Activated CD4-positive, alpha-beta memory T cell treated with anti-CD3 and anti-CD28 coated beads for 36 hours (primary cell): ENCODE measurements around the gene CCDC3. TPM values are rescaled to one million over a fixed set of nuclear protein-coding genes. Genes with fewer than 3 reads are reported as not detected.

Experiments used
- CTCF ChIA-PET: fragments of 350-600 bp; sonication (Branson Sonifier 250); formaldehyde crosslinking; loops from one replicate; lab custom pipeline; 2021; ENCODE audit warnings: antibody characterized with exemption, inconsistent platforms; lab: Charles Lee
- POLR2A ChIA-PET: fragments of 350-600 bp; sonication (Branson Sonifier 250); formaldehyde crosslinking; loops from one replicate; lab custom pipeline; 2021; ENCODE audit warnings: antibody characterized with exemption; lab: Charles Lee
- DNase-seq: peaks from one replicate; pipeline ENCODE4 v3.0.0-alpha.2; 2020
- H3K27ac Mint-ChIP-seq: one replicate; pipeline ENCODE4 v1.8.0; 2021; ENCODE audit warnings: mixed read lengths
- H3K27me3 Mint-ChIP-seq: one replicate; pipeline ENCODE4 v1.8.0; 2021; ENCODE audit warnings: mixed read lengths
- H3K36me3 Mint-ChIP-seq: one replicate; pipeline ENCODE4 v1.8.0; 2021; ENCODE audit warnings: mixed read lengths
- H3K4me1 Mint-ChIP-seq: one replicate; pipeline ENCODE4 v1.8.0; 2021; ENCODE audit warnings: low read depth, mixed read lengths
- H3K4me3 Mint-ChIP-seq: one replicate; pipeline ENCODE4 v1.8.0; 2021; ENCODE audit warnings: mild to moderate bottlenecking, mixed read lengths
- H3K9me3 Mint-ChIP-seq: one replicate; pipeline ENCODE4 v1.8.0; 2021; ENCODE audit warnings: mixed read lengths
- intact Hi-C: fragments of 100-400 bp; cut with micrococcal nuclease; formaldehyde crosslinking; loops from one replicate; pipeline ENCODE4 v1.15.1; 2023
- total RNA-seq, 2 experiments: library from RNA; stranded (reverse); gene quantifications; one replicate each; pipeline ENCODE4 v1.2.3, GENCODE V29; 2021

CCDC3 gene
- total RNA-seq, 2 experiments from 2014 or later = 0.34 to 0.45 TPM

GRCh38 chr10:12910835-12911234 is 90.7 kb downstream of the CCDC3 start:
- ChIA-PET POLR2A (no interaction called here), CTCF (no interaction called here)
- Mint-ChIP-seq H3K4me1 (peaks cover 5% of the 10 kb centered on the region), H3K4me3 (no peak overlapping the region), H3K36me3 (no peaks in the 10 kb centered on the region), H3K27ac (no peak overlapping the region), H3K27me3 (peaks cover 22% of the 10 kb centered on the region), H3K9me3 (peaks cover 4% of the 10 kb centered on the region)
- intact Hi-C loops = no loop called here
- no peak for DNase-seq

GRCh38 chr10:12909836-12910185 is 91.7 kb downstream of the CCDC3 start:
- Mint-ChIP-seq H3K4me1 (peaks cover 5% of the 10 kb centered on the region), H3K27ac (no peak overlapping the region), H3K27me3 (peaks cover 18% of the 10 kb centered on the region), H3K9me3 (peaks cover 4% of the 10 kb centered on the region), H3K4me3 (no peak overlapping the region), H3K36me3 (no peaks in the 10 kb centered on the region)
- CTCF ChIA-PET = interaction anchor here (1.0 kb wide), 1 partner anchor 165 kb away, joined by 3 read pairs; no protein-coding TSS in a partner anchor
- POLR2A ChIA-PET = no interaction called here
- no peak for DNase-seq
- intact Hi-C loops = no loop called here

DNA sequence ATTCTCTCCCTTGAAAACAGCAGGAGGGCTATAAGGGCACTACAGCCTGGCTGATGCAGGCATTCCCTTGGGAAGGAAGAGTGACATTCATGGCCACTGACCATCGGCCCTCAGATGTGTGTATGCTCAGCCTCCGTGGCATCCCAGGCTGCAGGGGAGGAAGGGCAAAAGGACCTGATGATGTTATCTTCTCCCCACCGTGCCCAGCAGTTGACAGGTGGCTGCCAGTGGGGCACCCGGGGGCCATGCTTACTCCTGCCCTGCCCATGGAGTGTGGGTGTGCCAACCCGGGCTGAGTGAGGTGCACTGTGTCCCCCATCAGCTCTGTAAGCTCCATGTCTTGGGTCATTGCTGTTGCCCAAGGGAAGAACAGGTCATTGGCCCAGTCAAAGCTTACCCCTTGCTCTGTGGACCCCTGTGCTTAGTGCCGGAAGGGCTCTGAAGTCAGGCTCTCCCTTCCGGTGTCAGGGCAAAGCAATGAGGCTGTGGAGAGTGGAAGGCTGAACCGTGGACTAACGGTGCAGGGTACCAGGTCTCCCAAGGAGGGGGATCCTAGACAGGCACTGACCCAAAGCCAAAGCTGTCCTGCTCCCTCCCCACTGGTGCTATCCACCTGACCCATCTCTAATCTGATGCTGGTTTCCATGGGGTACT is 92.2 kb downstream of the CCDC3 start:
- Mint-ChIP-seq H3K27me3 (peaks cover 18% of the 10 kb centered on the region), H3K27ac (no peak overlapping the region), H3K9me3 (peaks cover 4% of the 10 kb centered on the region), H3K36me3 (no peaks in the 10 kb centered on the region), H3K4me1 (peaks cover 3% of the 10 kb centered on the region), H3K4me3 (no peak overlapping the region)
- POLR2A ChIA-PET = no interaction called here
- intact Hi-C loops = no loop called here
- no peak for DNase-seq
- CTCF ChIA-PET = interaction anchor here (1.0 kb wide), 1 partner anchor 166 kb away, joined by 3 read pairs; no protein-coding TSS in a partner anchor

GRCh38 chr10:12908773-12909172 is 92.7 kb downstream of the CCDC3 start:
- peaks cover 4% of the 10 kb centered on the region for H3K9me3 Mint-ChIP-seq
- H3K27me3 Mint-ChIP-seq = peaks cover 18% of the 10 kb centered on the region
- no peaks in the 10 kb centered on the region for H3K36me3 Mint-ChIP-seq
- no peak overlapping the region for H3K27ac Mint-ChIP-seq
- ChIA-PET CTCF (interaction anchor here (1.0 kb wide), 1 partner anchor 166 kb away, joined by 3 read pairs; no protein-coding TSS in a partner anchor), POLR2A (no interaction called here)
- intact Hi-C loops = no loop called here
- no peaks in the 10 kb centered on the region for H3K4me1 Mint-ChIP-seq
- no peak overlapping the region for H3K4me3 Mint-ChIP-seq
- no peak for DNase-seq

DNA sequence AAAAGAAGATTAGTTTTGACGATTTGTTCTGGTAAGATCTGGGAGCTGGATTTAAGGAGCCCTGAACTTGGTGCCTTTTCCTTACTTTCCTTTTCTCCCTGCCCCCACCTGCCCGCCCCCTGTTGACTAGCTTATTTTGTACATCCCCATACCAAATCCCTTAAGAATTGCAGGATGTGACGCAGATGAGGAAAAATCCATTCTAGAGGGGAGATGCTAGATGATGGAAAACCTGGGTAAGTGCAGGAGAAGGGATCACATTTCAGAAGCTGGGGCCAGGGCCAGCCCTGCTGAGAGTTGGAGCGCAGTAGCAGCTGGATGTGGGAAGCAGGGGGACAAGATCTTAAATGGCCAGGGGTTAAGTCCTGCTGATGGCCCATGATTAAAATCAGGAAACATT is 93.9 kb downstream of the CCDC3 start:
- Mint-ChIP-seq H3K9me3 (peaks cover 4% of the 10 kb centered on the region), H3K27me3 (peaks cover 17% of the 10 kb centered on the region), H3K4me3 (no peak overlapping the region), H3K27ac (no peak overlapping the region), H3K4me1 (no peaks in the 10 kb centered on the region), H3K36me3 (no peaks in the 10 kb centered on the region)
- ChIA-PET CTCF (no interaction called here), POLR2A (no interaction called here)
- intact Hi-C loops = no loop called here
- DNase-seq = no peak

- intact Hi-C loops = no loop called here
- H3K27ac Mint-ChIP-seq = no peak overlapping the region
- H3K4me1 Mint-ChIP-seq = no peaks in the 10 kb centered on the region
- H3K4me3 Mint-ChIP-seq = no peak overlapping the region
- ChIA-PET CTCF (interaction anchor here (0.7 to 6.9 kb wide), 2 partner anchors 59 to 195 kb away, joined by 3 to 85 read pairs; no protein-coding TSS in a partner anchor), POLR2A (no interaction called here)
- H3K9me3 Mint-ChIP-seq = no peaks in the 10 kb centered on the region
- H3K36me3 Mint-ChIP-seq = no peaks in the 10 kb centered on the region
- H3K27me3 Mint-ChIP-seq = peaks cover 22% of the 10 kb centered on the region
- DNase-seq = no peak
These were observed 95.4 kb downstream of the CCDC3 start for GRCh38 chr10:12906051-12906541.

DNA sequence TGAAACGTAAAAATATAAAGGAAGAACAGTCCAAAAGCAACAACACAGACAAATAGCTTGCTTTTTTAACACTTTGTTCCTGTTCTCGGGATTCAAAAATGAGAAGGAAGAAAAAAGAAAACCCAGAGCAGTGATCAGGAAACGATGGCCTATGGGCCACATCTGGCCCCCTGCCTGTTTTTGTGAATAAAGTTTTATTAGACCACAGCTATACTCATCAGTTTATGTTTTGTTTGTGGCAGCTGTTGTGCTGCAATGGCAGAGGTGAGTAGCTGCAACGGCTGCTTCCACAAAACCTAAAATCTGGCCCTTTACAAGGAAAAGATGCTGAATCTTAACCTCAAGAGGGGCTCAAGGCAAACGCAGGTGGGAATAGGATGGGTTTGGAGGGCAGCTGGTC is 96.4 kb downstream of the CCDC3 start:
- Mint-ChIP-seq H3K27me3 (peaks cover 19% of the 10 kb centered on the region), H3K36me3 (no peaks in the 10 kb centered on the region), H3K4me3 (no peak overlapping the region), H3K4me1 (no peaks in the 10 kb centered on the region), H3K9me3 (no peaks in the 10 kb centered on the region), H3K27ac (no peak overlapping the region)
- ChIA-PET POLR2A (interaction anchor here (0.6 kb wide), 1 partner anchor 49 kb away, joined by 3 read pairs; no protein-coding TSS in a partner anchor), CTCF (interaction anchor here (1.4 to 6.9 kb wide), 3 partner anchors 169 to 249 kb away, joined by 5 to 85 read pairs (median 5); no protein-coding TSS in a partner anchor)
- intact Hi-C loops = no loop called here
- DNase-seq = no peak

GRCh38 chr10:12902851-12903358 is 98.6 kb downstream of the CCDC3 start:
- Mint-ChIP-seq H3K4me3 (no peak overlapping the region), H3K4me1 (no peaks in the 10 kb centered on the region), H3K27me3 (peaks cover 17% of the 10 kb centered on the region), H3K36me3 (no peaks in the 10 kb centered on the region), H3K27ac (no peak overlapping the region), H3K9me3 (no peaks in the 10 kb centered on the region)
- no peak for DNase-seq
- intact Hi-C loops = loop anchor here (1.0 to 5.0 kb wide), 3 partner anchors 169 to 196 kb away; no protein-coding TSS in a partner anchor
- ChIA-PET CTCF (interaction anchor here (0.5 to 6.9 kb wide), 19 partner anchors 22 to 707 kb away, joined by 3 to 85 read pairs (median 4); partner anchors contain the start of gene CDC123), POLR2A (no interaction called here)

DNA sequence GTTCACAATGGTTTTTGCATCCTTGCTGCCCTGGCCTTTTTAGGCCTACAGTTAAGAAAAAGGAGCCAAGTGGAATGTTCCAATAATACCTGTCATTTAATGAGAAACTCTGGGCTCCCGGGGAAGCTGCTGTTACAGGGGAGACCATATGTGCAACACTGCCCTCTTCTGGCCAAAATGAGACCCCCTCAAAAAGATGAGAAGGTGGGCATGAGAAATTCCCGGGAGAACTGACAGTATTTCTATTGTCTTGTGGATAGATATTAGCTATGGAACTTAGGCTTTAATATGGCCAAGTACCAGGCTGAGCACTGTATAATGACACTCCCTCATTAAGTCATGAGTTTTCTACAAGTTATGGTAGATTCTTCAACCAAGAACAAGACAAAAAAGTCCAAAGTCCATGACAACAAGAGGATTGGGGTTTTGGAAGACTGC is 99.4 kb downstream of the CCDC3 start:
- Mint-ChIP-seq H3K4me1 (no peaks in the 10 kb centered on the region), H3K4me3 (no peak overlapping the region), H3K27ac (no peak overlapping the region), H3K27me3 (peaks cover 16% of the 10 kb centered on the region), H3K36me3 (no peaks in the 10 kb centered on the region), H3K9me3 (no peaks in the 10 kb centered on the region)
- intact Hi-C loops = loop anchor here (1.0 to 5.0 kb wide), 3 partner anchors 170 to 195 kb away; no protein-coding TSS in a partner anchor
- CTCF ChIA-PET = interaction anchor here (0.5 to 6.9 kb wide), 34 partner anchors 9 to 755 kb away, joined by 3 to 85 read pairs (median 3); partner anchors contain the start of genes CDC123 and OPTN
- peak; percentile 57 for DNase-seq
- POLR2A ChIA-PET = no interaction called here

DNA sequence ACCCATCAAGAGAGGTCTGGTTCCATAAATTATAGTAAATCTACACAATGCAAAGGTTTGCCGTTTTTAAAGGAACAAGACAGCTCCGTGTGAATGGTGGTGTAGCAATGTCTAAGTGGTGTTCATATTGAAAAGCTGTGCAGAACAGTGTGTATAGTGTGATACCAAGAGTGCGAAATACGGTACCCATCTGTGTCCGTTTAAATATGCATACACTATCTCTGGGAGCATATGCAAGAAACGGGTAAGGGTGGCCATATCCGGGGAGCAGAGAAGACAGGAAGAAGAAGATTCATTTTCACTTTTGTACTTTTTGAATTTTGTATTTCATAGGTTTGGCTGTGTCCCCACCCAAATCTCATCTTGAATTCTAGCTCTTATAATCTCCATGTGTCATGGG is 102.0 kb downstream of the CCDC3 start:
- no peak for DNase-seq
- Mint-ChIP-seq H3K4me1 (no peaks in the 10 kb centered on the region), H3K27me3 (peaks cover 27% of the 10 kb centered on the region), H3K27ac (no peak overlapping the region), H3K4me3 (no peak overlapping the region), H3K9me3 (no peaks in the 10 kb centered on the region), H3K36me3 (no peaks in the 10 kb centered on the region)
- CTCF ChIA-PET = interaction anchor here (6.9 kb wide), 1 partner anchor 188 kb away, joined by 85 read pairs; no protein-coding TSS in a partner anchor
- intact Hi-C loops = no loop called here
- POLR2A ChIA-PET = no interaction called here

DNA sequence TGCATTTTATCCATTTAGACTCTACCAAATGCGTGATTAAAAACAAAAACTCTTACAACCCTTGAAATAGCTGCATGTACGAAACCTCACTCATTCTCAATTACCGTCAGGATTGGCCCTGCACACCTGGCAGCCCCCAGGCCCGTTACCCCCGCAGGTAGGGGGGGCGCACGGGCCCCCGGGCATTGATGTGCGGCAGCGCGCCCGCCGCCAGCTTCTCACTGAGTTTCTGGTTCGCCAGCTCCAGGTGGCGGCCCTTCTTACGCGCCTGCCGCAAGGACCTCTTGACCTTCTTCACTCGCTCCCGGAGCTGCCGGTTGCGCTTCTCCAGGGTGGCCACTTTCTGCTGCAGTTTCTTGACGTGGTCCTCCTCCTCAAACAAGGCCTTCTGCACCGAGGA is 103.2 kb downstream of the CCDC3 start:
- ChIA-PET POLR2A (no interaction called here), CTCF (no interaction called here)
- Mint-ChIP-seq H3K4me1 (no peaks in the 10 kb centered on the region), H3K27ac (no peak overlapping the region), H3K36me3 (no peaks in the 10 kb centered on the region), H3K27me3 (peaks cover 33% of the 10 kb centered on the region), H3K9me3 (peaks cover 7% of the 10 kb centered on the region), H3K4me3 (no peak overlapping the region)
- intact Hi-C loops = no loop called here
- no peak for DNase-seq

- H3K4me3 Mint-ChIP-seq = no peak overlapping the region
- no peak for DNase-seq
- ChIA-PET CTCF (no interaction called here), POLR2A (no interaction called here)
- intact Hi-C loops = no loop called here
- H3K36me3 Mint-ChIP-seq = no peaks in the 10 kb centered on the region
- H3K27me3 Mint-ChIP-seq = peaks cover 30% of the 10 kb centered on the region
- H3K4me1 Mint-ChIP-seq = no peaks in the 10 kb centered on the region
- no peak overlapping the region for H3K27ac Mint-ChIP-seq
- H3K9me3 Mint-ChIP-seq = peaks cover 15% of the 10 kb centered on the region
These were observed 104.2 kb downstream of the CCDC3 start for GRCh38 chr10:12897278-12897677.
